Heart left ventricle (tissue), 16 donors: Measurements from ENCODE around the gene KTN1. TPM values are rescaled to one million over a fixed set of nuclear protein-coding genes. Genes with fewer than 3 reads are reported as not detected.

Source experiments
- ATAC-seq, 4 donors: fragments of 200-7000 bp; cut with Tn5 transposase; one replicate each; pipeline ENCODE4 v1.9.1; 2020 to 2022; ENCODE audit warnings: moderate library complexity in 4 of 4, mild to moderate bottlenecking in 3 of 4, moderate number of reproducible peaks in 1 of 4
- DNase-seq, 5 donors: peaks; one replicate each; pipeline ENCODE4 v3.0.0-alpha.2; 2020
- H3K27ac ChIP-seq, 12 donors: fragments of 200-600 bp; sonication (generic) in 4 of 12; one replicate each; pipeline versions ENCODE4 v1.5.0 to v1.8.0; 2016 to 2022; ENCODE audit warnings: mild to moderate bottlenecking in 2 of 12
- H3K27me3 ChIP-seq, 9 donors: fragments of 200-600 bp; sonication (generic) in 2 of 9; one replicate each; pipeline versions ENCODE4 v1.5.1 to v1.8.0; 2016 to 2022; ENCODE audit warnings: mild to moderate bottlenecking in 3 of 9
- H3K36me3 ChIP-seq, 9 donors: fragments of 200-600 bp; sonication (generic) in 2 of 9; one replicate each; pipeline versions ENCODE4 v1.5.0 to v1.8.0; 2018 to 2022; ENCODE audit warnings: mild to moderate bottlenecking in 2 of 9
- H3K4me1 ChIP-seq, 12 donors: fragments of 200-600 bp; sonication (generic) in 4 of 12; one replicate each; pipeline versions ENCODE4 v1.5.0 to v1.8.0; 2016 to 2022; ENCODE audit warnings: mild to moderate bottlenecking in 3 of 12
- H3K4me3 ChIP-seq, 12 donors: fragments of 200-600 bp; sonication (generic) in 4 of 12; one replicate each; pipeline versions ENCODE4 v1.5.0 to v1.8.0; 2017 to 2022; ENCODE audit warnings: mild to moderate bottlenecking in 9 of 12, moderate library complexity in 4 of 12
- H3K9me3 ChIP-seq, 12 donors: fragments of 200-600 bp; sonication (generic) in 4 of 12; one replicate each; pipeline versions ENCODE4 v1.5.0 to v1.8.0; 2016 to 2022; ENCODE audit warnings: mild to moderate bottlenecking in 1 of 12
- CTCF ChIP-seq, 12 donors: fragments of 200-600 bp; sonication (generic) in 4 of 12; IDR thresholded peaks; one replicate each; pipeline versions ENCODE4 v1.5.0 to v1.8.0; 2018 to 2022; ENCODE audit warnings: antibody characterized with exemption in 12 of 12, mild to moderate bottlenecking in 5 of 12
- POLR2A ChIP-seq, 2 donors: fragments of 450-650 bp; IDR thresholded peaks; one replicate each; pipeline ENCODE4 v1.6.1; 2017; ENCODE audit warnings: antibody characterized with exemption in 2 of 2, mild to moderate bottlenecking in 2 of 2, moderate library complexity in 2 of 2
- WGBS, 4 donors: extraction: QIAGEN DNeasy Blood & Tissue Kit in 2 of 4; methylation state at CpG; one replicate each; pipeline versions ENCODE4 v1.1.5 to v1.1.7; 2013 to 2018; 5-methylcytosine and 5-hydroxymethylcytosine counted together
- intact Hi-C, 10 donors: fragments of 100-400 bp; cut with DNase I; formaldehyde crosslinking; loops; one replicate each; pipeline versions ENCODE4 v1.11.1 to v1.14.2; 2022
- polyA plus RNA-seq, 2 donors: library from polyadenylated mRNA; stranded (reverse); fragments of 200-250 nt; gene quantifications; one replicate each; pipeline ENCODE4 v1.2.3, GENCODE V29; 2013
- total RNA-seq, 9 donors: library from RNA; depleted of rRNA in 2 of 9; stranded (reverse); fragments of >200 nt in 2 of 9; fragmentation: NEBNext Ultra II Directional in 3 of 9; extraction: Animal tissue kit (Norgen Biotek cat#: 25700) in 3 of 9; gene quantifications; one replicate each; pipeline versions ENCODE4 v1.1.0 to v1.2.4, GENCODE V29; 2016 to 2023
- donor health status: ischemic (EF 13 %, LVEDD 7.1; RV severe dilation, severe dysfunction).
- donor health status: healthy with polysubstance abuse.
- donor health status: DM: no; HTN: yes; CAD: no.
- donor health status: DM: no; HTN: no; CAD: no.
- donor health status: ischemic (EF 25% LVEDD 6.9; RV normal size, moderate dysfunction).
- donor health status: ischemic (EF 25% LVEDD 5.7; RV mildly dilated, moderate dysfunction).
- donor health status: healthy.
- donor health status: DM: yes; HTN: yes; CAD: no.
- donor health status: ischemic (EF 35%, LVEDD 5.7; RV mildly dilated, moderate dysfunction).
- donor health status: nonischemic (EF 11% LVEDD 7.7; RV severe dilation, severe dysfunction).
- donor health status: DM: yes; HTN: yes; CAD: no.
- donor health status: PGD.
- donor health status: ischemic (EF 29% LVEDD 5.4; RV normal size, mild dysfunction).
- donor health status: nonischemic (EF 23%, LVEDD 6.1; RV moderate dilation, normal function).

KTN1 gene
- total and polyA plus RNA-seq, 11 donors, result 150 to 340 (median 249) TPM

DNA sequence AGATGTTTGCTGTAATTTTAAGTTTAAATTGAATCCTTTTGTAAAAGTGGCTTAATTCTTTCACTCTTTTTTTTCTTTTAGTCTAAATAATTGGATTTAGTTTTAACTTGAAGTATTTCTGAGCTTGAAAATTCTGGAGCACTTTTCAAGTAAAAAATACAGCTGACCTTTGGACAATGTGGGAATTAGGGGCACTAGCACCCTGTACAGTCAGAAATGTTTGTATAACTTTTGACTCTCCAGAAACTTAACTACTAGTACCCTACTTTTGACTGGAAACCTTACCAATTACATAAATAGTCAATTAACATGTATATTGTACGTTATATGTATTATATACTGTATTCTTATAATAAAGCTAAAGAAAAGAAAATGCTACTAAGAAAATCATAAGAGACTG is 7.8 kb downstream of the KTN1 start:
- WGBS, 4 donors, result 61 to 68% (median 66%) methylated on average over 1 of the region's 1 CpG

DNA sequence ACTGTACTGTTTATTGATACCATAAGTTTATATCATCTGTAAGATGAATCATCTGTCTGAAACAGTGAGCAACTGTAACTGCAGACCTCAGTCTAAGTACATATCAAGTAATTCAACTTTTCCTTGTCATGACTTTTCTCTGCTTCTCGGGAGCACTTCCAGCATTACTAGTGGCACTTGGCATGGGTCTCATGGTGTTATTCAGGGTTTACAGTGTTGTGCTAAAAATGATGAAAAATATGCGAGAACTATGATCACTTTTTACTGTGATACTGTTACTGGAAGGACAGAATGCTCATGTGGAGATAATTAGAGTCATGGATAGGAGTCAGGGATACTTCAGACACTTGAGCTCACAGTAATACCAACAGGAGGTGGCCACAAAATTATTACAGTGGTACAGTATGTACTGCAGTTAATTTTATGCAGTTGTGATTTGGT is 8.3 kb downstream of the KTN1 start:
- DNase-seq, result no peak
- 33 to 35% (median 34%) methylated on average over 2 of the region's 2 CpGs for WGBS, 4 donors
- H3K27ac ChIP-seq, result peak overlapping the region in 1 of 12 donors; percentile 37
- H3K36me3 ChIP-seq, result no peaks in the 10 kb centered on the region
- TF ChIP-seq POLR2A (IDR thresholded peaks at IDR 0.05), result no peak
- no peak for TF ChIP-seq CTCF (IDR thresholded peaks at IDR 0.05)
- peaks cover 16 to 83% (median 64%) of the 10 kb centered on the region in 12 donors for H3K4me1 ChIP-seq
- intact Hi-C loops, result loop anchor here in 2 of 10 donors (10.0 kb wide), 2 partner anchors 57 to 87 kb away; no protein-coding TSS in a partner anchor
- H3K4me3 ChIP-seq, result no peak overlapping the region
- peak; percentile 63 to 87 (median 80) for ATAC-seq
- no peaks in the 10 kb centered on the region for H3K9me3 ChIP-seq
- no peaks in the 10 kb centered on the region for H3K27me3 ChIP-seq

More for the DNA sequence above, 7.8 kb downstream of the KTN1 start:
- Histone ChIP-seq H3K36me3 (no peaks in the 10 kb centered on the region), H3K27me3 (no peaks in the 10 kb centered on the region), H3K4me3 (no peak overlapping the region), H3K27ac (peak overlapping the region in 1 of 12 donors; percentile 37), H3K4me1 (peaks cover 14 to 86% (median 68%) of the 10 kb centered on the region in 12 donors), H3K9me3 (no peaks in the 10 kb centered on the region)
- ATAC-seq (no peak), DNase-seq (no peak)
- intact Hi-C loops, result loop anchor here in 2 of 10 donors (10.0 kb wide), 2 partner anchors 57 to 87 kb away; no protein-coding TSS in a partner anchor
- TF ChIP-seq POLR2A (IDR thresholded peaks at IDR 0.05), result no peak
- TF ChIP-seq CTCF (IDR thresholded peaks at IDR 0.05), result no peak

DNA sequence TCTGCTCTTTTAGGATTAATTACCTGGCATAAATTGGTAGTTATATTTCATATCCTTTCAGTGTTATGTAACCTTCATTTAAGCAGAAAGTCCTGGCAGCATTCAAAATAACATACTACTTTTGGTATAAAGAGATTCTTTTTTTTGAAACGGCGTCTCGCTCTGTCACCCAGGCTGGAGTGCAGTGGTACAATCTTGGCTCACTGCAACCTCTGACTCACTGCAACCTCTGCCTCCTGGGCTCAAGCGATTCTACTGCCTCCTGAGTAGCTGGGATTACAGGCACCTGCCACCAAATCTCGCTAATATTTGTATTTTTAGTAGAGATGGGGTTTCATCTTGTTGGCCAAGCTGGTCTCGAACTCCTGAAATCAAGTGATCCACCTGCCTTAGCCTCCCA is 9.2 kb downstream of the KTN1 start:
- Histone ChIP-seq H3K36me3 (no peaks in the 10 kb centered on the region), H3K4me3 (no peak overlapping the region), H3K27me3 (no peaks in the 10 kb centered on the region), H3K9me3 (no peaks in the 10 kb centered on the region), H3K4me1 (peaks cover 16 to 83% (median 62%) of the 10 kb centered on the region in 12 donors), H3K27ac (peak overlapping the region in 1 of 12 donors; percentile 21)
- DNase-seq, result no peak
- no peak for TF ChIP-seq CTCF (IDR thresholded peaks at IDR 0.05)
- no peak for TF ChIP-seq POLR2A (IDR thresholded peaks at IDR 0.05)
- peak; percentile 57 to 71 (median 66) for ATAC-seq
- intact Hi-C loops, result loop anchor here in 2 of 10 donors (10.0 kb wide), 2 partner anchors 56 to 86 kb away; no protein-coding TSS in a partner anchor
- 69 to 76% (median 72%) methylated on average over 6 of the region's 6 CpGs for WGBS, 4 donors

DNA sequence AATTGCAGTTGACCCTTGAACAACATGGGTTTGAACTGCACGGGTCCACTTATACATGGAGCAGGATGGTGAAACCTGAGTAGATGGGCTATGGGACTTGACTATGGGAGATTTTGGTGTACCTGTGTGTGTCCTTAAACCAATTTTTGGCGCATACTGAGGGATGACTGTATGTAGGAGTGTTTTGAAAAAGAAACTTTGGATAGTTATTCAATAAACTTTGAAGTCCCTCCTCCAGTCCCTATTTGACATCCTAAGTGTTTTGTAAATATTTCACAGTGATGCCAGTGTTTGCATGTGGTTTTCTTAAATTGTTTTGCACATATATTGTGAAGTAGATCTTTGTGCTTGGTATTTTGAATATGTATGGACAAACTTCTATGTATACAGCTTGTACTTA is 12.4 kb downstream of the KTN1 start:
- H3K4me3 ChIP-seq, result no peak overlapping the region
- WGBS, 4 donors, result 67 to 80% (median 76%) methylated on average over 2 of the region's 2 CpGs
- DNase-seq (no peak), ATAC-seq (no peak)
- intact Hi-C loops, result no loop called here
- H3K4me1 ChIP-seq, result peaks cover 6 to 59% (median 44%) of the 10 kb centered on the region in 12 donors
- no peaks in the 10 kb centered on the region for H3K27me3 ChIP-seq
- no peak for TF ChIP-seq CTCF (IDR thresholded peaks at IDR 0.05)
- TF ChIP-seq POLR2A (IDR thresholded peaks at IDR 0.05), result no peak
- H3K9me3 ChIP-seq, result peaks cover 0 to under 1% (median 0%) of the 10 kb centered on the region in 12 donors
- no peaks in the 10 kb centered on the region for H3K36me3 ChIP-seq
- H3K27ac ChIP-seq, result no peak overlapping the region
